ENCODE data around the gene TNNC1.
A peak's percentile ranks its signal among the peaks of the same experiment; 100 is the strongest.

The TNNC1 gene

DNA sequence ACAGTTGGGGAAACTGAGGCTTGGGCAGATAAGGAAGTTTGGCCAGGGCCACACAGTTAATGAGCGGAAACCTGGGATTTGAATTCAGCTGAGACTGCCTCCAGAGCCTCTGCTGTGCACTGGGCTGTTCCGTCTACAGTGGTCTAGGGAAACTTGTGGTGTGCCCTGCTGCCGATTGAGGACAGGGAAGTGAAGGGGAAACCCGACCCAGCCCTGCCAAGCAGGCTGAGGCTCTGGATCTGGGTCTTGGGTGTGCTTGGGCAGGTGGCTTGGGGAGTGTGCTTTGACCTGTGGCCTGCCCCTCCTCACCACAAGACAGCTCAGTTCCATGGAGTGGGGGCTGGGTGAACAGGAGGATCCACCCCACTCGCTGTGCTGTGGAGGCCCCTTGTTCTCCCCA lies 19.2 kb upstream of the TNNC1 start:
- ChIA-PET POLR2A (no interaction called here), CTCF (interaction anchor here (0.9 to 7.6 kb wide), 6 partner anchors 14 to 91 kb away, joined by 3 to 53 read pairs (median 4); no protein-coding TSS in a partner anchor)
- no peak for DNase-seq (ENCODE audit: extremely low spot score)
- TF ChIP-seq, protein P1, sequence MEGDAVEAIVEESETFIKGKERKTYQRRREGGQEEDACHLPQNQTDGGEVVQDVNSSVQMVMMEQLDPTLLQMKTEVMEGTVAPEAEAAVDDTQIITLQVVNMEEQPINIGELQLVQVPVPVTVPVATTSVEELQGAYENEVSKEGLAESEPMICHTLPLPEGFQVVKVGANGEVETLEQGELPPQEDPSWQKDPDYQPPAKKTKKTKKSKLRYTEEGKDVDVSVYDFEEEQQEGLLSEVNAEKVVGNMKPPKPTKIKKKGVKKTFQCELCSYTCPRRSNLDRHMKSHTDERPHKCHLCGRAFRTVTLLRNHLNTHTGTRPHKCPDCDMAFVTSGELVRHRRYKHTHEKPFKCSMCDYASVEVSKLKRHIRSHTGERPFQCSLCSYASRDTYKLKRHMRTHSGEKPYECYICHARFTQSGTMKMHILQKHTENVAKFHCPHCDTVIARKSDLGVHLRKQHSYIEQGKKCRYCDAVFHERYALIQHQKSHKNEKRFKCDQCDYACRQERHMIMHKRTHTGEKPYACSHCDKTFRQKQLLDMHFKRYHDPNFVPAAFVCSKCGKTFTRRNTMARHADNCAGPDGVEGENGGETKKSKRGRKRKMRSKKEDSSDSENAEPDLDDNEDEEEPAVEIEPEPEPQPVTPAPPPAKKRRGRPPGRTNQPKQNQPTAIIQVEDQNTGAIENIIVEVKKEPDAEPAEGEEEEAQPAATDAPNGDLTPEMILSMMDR (IDR thresholded peaks at IDR 0.05; ENCODE audit: control extremely low read depth, extremely low read depth, low read depth, missing control alignments), result no peak

DNA sequence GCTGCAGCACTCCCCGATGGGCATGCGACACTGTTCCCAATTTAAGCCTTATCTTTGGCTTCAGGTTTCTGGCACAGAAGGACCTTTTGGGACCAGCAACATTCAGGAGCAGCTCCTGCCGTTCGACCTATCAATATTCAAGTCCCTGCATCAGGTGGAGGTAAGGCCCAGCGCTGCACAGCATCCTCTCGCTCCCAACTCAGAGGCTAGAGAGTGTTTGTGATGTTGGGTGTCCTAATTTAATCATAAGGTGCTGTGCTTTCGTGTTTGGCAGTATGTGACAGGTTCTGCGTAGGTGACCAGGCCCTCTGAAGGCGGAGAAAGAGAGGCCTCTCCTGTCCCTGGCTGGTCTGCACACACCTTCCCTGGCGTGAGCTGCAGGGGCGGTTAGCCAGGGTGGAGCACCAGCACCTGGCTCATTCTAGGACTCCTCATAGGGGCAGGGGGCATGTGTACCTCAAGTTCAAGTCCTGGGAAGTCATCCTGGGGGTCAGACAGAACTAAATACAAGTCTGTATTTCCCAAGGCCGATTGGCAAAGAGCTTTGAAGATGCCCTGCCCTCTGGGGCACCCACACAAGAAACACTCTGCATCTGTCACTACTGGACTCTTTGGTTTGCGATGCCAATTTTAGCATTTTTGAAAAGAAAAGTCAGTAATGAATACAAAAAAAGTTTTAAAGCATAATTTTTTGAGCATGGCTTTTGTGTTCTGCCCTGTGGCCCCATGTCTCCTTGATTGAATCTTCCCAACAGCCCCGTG lies 18.6 kb upstream of the TNNC1 start:
- DNase-seq (ENCODE audit: extremely low spot score), result no peak
- POLR2A ChIA-PET, result no interaction called here
- CTCF ChIA-PET, result interaction anchor here (0.8 to 7.6 kb wide), 9 partner anchors 9 to 90 kb away, joined by 3 to 53 read pairs (median 4); no protein-coding TSS in a partner anchor
- TF ChIP-seq, protein P1 (IDR thresholded peaks at IDR 0.05; ENCODE audit: control extremely low read depth, extremely low read depth, low read depth, missing control alignments), result no peak

DNA sequence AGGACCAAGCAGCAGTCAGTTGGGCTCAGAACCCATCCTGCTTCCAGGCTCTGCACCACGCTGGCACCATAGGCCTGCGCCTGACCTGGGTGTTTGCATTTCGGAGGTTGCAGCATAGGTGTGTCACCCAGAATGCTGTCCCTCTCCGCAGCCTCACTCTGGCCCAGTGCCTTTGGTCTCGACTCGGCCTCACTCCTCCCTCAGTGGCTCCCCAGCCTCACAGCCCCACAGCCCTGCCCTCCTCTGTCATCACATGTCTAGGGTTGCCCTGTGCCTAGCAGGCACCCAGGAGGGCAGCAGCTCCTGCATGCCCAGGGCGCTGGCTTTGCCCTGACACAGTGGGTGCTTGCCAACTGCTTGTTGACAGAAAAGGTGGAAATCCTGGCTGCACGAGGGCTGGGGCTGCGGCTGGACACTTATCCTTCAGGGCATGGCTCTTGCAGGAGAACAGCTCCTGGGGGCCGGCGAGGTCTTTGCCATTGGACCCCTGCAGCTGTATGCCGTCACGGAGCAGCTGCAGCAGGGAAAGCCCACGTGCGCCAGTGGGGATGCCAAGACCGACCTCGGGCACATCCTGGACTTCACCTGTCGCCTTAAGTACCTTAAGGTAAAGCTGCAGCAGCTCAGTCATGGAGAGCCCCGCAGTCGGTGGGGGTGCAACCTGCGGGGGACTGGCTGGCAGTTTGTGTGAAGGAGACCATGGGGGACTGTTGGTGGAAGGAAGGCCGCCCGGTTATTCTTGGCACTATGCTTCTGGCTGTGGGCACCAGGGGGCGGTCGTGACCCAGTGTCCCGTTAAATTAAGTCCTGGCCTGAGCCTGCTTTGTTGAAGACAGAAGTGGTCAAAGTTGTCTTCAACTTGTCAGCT lies 17.8 kb upstream of the TNNC1 start:
- TF ChIP-seq, protein P1 (IDR thresholded peaks at IDR 0.05; ENCODE audit: control extremely low read depth, extremely low read depth, low read depth, missing control alignments), result peak; percentile 78
- peak; percentile 67 for DNase-seq (ENCODE audit: extremely low spot score)
- ChIA-PET CTCF (interaction anchor here (0.8 to 7.6 kb wide), 12 partner anchors 9 to 181 kb away, joined by 3 to 53 read pairs (median 4); no protein-coding TSS in a partner anchor), POLR2A (no interaction called here)

DNA sequence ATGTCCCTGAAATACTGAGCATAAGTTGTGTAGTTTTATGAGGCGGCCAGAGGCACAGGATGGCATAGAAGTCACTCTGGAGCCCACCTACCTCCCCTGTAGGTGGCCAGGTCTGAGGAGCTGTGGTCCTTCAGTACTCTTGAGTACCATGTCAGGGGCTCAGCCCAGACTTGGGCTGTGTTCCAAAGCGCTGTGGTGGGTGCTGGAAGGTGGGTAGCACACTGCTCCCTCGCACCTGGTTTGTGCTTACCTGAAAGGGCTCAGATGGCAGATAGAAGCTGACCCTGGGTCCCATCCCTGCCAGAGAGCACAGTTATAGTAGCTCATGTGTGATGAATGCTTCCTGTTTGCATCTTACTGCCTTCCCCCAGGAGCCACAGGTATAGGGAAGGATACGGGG lies 17.1 kb upstream of the TNNC1 start:
- TF ChIP-seq, protein P1 (IDR thresholded peaks at IDR 0.05; ENCODE audit: control extremely low read depth, extremely low read depth, low read depth, missing control alignments), result no peak
- ChIA-PET POLR2A (no interaction called here), CTCF (interaction anchor here (1.1 to 7.6 kb wide), 7 partner anchors 11 to 181 kb away, joined by 3 to 53 read pairs (median 4); no protein-coding TSS in a partner anchor)
- DNase-seq (ENCODE audit: extremely low spot score), result no peak

DNA sequence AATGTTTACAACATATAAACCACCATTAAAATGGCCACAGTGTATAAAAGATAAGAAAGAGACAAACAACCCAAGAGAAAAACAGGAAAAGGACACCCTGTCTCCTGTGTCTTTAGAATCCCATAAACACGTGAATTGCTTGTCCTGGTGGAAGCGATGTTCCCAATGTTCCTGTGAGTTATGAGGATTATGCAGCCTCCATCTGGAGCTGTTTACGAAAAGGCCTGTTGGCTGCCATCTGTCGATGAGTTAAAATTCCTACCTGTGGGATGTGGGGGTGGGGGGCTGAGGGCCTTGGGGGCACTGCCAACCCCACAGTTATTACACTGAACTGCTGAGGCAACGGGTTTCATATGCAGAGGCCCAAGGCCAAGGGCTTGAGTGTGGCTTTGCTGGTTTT lies 15.2 kb upstream of the TNNC1 start:
- ChIA-PET CTCF (interaction anchor here (0.6 to 7.6 kb wide), 4 partner anchors 10 to 213 kb away, joined by 3 to 53 read pairs (median 4); no protein-coding TSS in a partner anchor), POLR2A (no interaction called here)
- no peak for DNase-seq (ENCODE audit: extremely low spot score)
- TF ChIP-seq, protein P1 (IDR thresholded peaks at IDR 0.05; ENCODE audit: control extremely low read depth, extremely low read depth, low read depth, missing control alignments), result no peak

DNA sequence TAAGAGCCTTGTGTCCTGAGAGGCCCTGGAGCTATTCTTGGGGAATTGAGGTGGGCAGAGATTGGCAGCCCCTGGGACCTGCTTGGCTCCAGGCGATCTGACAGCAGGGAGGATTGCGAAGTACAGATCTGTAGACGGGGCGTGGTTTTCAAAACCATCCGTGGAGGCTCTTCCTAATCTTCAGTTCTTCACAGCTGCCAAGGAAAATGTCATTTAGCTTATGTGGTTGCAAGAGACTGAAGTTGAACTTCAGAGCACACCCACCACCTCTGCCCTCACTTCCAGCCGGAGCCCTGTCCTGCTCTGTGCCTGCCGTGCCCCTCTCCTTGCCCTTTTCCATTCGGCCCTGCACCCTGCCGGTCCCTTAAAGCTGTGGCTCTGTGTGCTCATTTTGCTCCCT lies 14.5 kb upstream of the TNNC1 start:
- DNase-seq (ENCODE audit: extremely low spot score), result no peak
- ChIA-PET CTCF (interaction anchor here (0.8 to 7.6 kb wide), 4 partner anchors 9 to 213 kb away, joined by 3 to 53 read pairs (median 3); partner anchors contain the start of gene TNNC1), POLR2A (no interaction called here)
- TF ChIP-seq, protein P1 (IDR thresholded peaks at IDR 0.05; ENCODE audit: control extremely low read depth, extremely low read depth, low read depth, missing control alignments), result no peak

Data from GM10248 (cell line).